HG03432 (cell line): ENCODE measurements around the gene DNPEP.
"Not testable (repeated sequence)": the region's sequence is repeated elsewhere in the genome, so short reads cannot be mapped to it uniquely, and the experiment has no call there.

Source experiments
- ATAC-seq: cut with Tn5 transposase; IDR thresholded peaks from one replicate; pipeline ENCODE4 v1.9.1; 2021; ENCODE audit warnings: mild to moderate bottlenecking, moderate library complexity; ENCODE audit not compliant: unreplicated experiment

The DNPEP gene

DNA sequence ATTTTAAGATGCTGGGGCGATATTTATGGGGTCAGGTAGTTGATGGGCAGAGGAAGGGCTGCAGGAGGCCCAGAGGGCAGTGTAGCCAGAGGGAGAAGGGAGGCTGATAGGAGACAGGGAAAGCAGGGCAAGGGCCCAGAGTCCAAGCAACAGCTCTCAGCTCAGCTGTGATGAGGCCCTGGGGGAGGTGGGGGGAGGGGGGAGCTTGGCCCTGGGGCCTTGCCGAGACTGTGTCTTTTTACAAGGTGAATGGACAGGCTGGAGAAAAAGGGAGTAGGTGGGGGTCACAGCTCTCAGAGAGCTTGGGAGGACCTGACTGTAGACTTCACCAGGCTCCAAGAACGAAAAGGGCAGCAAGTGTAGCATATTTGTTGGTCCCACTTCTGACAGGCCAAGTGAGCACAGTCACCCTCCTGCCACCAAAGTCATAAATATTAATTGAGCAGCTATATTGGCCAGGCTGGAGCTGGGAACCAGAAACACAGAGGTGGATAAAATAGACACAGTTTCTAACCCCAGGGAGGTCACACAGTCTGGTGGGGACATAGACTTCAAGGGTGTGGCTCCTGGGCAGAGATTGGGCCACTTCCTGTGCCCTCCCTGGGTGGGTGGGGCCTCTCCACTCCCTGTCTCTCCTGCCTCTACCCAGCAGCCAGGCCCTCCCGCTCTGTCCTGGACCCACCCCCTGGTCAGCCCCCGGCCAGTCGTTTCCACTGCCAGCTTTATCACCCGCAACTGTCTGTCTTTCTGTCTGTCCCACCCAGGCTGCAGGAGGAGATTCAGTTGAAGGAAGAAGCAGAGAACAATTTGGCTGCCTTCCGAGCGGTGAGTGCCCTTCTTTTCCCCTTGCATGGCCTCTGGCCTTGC is 31.9 kb upstream of the DNPEP start:
- ATAC-seq: no peak

- ATAC-seq: no peak
Observed at GRCh38 chr2:219419012-219419324, 31.3 kb upstream of the DNPEP start.

- ATAC-seq: no peak
Observed at GRCh38 chr2:219418155-219419011, 30.7 kb upstream of the DNPEP start, which contains the start of gene DES. DES (plus strand) TSS chr2:219418377; CDS start chr2:219418463, 86 bp downstream.

GRCh38 chr2:219417374-219417773 is 29.7 kb upstream of the DNPEP start:
- no peak for ATAC-seq

DNA sequence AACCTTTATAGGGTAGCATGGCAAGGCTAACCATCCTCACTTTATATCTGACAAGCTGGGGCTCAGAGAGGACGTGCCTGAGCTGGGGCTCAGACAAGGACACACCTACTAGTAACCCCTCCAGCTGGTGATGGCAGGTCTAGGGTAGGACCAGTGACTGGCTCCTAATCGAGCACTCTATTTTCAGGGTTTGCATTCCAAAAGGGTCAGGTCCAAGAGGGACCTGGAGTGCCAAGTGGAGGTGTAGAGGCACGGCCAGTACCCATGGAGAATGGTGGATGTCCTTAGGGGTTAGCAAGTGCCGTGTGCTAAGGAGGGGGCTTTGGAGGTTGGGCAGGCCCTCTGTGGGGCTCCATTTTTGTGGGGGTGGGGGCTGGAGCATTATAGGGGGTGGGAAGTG is 29.2 kb upstream of the DNPEP start:
- ATAC-seq: no peak

GRCh38 chr2:219416235-219416602 is 28.5 kb upstream of the DNPEP start:
- ATAC-seq: no peak

DNA sequence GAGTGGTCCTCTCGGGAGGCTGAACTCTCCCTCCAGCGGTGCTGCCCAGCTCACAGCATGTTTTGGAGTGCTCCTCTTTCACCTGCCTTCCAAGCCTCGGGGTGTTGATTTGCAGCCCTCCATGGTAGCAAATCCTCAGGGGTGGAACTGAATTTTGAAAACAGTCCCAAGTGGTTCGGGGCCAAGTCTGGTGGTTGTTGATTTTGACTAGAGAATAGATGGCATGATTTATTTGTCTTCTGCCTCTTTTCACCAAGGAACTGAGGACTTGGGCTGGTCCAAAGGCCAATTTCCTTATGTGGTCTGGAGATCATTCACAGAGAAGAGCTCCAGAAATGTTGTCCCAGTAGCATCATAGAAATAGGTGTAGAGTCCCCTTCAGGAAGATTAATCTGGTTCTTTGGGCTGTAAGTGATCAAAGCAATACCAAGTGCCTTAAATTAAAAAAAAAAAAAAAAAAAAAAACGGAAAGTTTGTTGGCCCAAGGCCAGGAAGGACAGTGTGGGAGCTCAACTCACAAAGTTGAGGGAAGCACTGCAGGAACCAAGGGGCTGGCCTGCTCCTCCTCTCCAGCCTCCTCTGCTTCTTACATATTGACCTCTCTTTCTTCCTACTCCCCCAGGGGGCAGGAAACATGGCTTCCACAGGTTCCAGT is 28.0 kb upstream of the DNPEP start:
- no peak for ATAC-seq

- ATAC-seq: no peak
Observed at GRCh38 chr2:219414857-219415256, 27.1 kb upstream of the DNPEP start.

DNA sequence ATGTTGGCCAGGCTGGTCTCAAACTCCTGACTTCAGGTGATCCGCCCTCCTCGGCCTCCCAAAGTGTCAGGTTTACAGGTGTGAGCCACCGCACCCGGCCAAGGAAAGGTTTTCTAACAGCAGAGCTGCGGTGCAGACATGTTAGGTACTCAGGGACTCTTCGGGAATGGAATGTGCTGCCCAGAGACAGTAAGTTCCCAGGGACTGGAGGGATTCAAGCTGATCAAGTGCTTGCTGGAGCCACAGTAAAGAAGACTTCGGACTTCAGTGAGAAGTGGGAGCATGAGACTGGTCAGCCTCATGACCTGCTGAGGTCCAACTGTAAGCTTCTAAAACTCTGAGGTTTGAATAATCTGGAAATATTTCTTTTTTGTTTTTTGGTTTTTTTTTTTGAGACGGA is 22.7 kb upstream of the DNPEP start:
- no peak for ATAC-seq

GRCh38 chr2:219409619-219410018 is 21.9 kb upstream of the DNPEP start:
- no peak for ATAC-seq

DNA sequence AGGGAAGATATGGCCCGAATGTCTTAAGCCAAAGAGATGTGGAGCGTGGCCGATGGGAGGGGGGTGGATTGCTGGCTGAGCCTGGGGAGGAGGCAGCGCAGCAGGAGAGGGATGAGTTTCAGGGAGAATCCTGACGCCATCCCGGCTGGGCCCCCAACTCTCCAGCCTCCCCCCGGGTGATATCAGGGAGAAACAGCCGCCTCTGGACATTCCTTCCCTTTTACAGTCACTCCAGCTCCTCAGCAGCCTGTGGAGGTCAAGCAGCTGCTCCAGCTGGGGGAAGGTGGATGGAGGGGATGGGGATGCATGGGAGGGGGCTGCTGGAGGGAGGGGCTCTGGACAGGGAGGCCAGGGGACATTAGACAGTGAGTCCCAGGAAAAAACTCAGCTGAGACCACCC is 20.9 kb upstream of the DNPEP start:
- ATAC-seq: no peak

DNA sequence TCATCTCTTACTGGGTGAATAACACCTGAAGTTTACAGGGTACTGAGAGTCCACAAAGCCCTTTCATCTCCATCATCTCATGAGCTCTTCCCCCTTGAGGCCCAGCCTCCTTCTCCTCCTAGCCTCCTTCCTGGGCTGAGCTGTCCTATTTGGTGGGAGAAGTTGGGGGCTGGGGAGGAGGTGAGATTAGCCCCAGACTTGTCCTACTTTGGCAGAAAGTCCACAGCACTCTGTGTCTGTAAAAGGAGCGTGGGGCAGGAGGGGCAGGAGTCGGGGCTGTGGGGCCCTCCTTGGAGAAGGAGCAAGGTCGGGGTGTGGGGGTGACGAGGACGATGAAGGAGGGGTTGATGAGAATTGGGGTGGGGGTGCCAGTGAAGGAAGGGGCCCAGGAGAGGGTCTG is 20.5 kb upstream of the DNPEP start:
- no peak for ATAC-seq

GRCh38 chr2:219407343-219407742 is 19.6 kb upstream of the DNPEP start:
- ATAC-seq: not testable (repeated sequence)

DNA sequence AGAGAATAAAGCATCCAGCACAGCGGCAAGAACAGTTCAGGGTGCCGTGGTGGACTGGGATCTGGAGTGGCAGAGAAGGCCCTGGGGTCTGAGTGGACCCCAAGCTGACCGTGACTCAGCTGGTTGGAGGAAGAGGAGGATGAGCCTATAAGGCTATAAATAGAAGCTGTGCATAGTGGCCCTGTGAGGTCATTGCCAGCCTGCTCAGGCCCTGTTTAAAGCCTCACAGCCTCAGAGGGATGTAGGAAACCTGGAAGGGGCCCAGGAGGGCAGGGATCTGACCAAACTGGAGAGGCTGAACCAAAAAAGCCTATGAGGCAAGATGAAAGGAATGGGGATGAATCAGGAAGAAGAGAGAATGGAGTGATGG is 19.1 kb upstream of the DNPEP start:
- no peak for ATAC-seq

DNA sequence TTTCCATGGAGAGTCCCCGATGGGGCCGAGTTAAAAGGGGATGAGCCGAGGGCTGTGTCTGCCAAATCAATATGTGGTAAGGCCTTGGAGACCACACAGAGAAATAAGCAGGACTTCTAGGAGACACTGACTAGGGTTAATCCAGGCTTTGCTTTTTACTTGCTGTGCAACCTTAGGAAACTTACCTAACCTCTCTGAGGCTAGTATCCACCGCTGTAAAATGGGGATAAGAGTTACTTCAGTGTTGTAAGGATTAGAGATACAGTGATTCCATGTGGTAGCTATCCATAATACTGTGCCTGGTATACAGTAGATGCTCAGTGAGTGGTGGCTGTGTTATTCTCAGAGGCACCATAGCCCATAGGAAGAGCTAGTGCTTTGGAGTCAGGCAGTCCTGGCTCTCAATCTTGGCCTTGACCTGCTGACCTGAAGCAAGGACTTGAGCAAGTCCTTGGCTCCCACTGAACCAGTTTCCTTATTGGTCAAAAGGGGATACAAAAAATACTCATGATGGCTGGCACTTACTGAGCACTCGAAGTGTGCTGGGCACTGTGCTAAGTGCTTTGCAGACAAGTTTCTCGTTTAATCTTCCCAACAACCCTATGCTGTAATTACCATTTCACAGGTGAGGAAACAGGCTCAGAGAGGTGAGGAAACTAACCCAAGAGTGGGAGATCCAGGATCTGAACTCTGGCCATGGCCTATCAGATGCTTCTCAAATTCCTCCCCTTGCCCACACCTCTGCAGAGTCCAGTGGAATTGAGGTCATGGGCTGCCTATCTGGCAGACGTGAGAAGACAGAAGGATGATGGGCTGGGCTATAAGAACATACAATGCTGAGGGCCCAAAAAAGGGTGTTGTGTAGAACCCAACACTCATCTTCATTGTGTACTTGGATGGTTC is 18.5 kb upstream of the DNPEP start:
- no peak for ATAC-seq

DNA sequence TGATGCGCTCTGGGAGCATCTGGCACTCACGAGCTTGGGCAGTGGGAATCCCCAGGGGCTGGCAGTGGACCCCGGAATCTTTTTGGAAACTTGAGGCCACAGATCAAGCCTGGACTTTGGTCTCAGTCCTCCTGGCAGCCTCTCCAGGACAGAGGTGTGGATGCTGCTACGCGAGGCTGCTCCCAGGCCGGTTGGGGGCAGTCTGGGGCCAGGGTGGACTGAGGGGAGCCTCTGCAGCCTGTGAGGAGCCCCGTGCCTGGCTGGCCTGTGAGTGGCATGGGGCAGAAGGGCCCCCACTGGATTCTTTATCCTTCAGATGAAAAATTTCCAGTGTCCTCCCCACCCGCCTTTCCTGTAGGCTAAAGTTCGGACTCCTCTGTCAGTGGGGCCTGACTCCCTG is 17.7 kb upstream of the DNPEP start:
- no peak for ATAC-seq

GRCh38 chr2:219404954-219405353 is 17.2 kb upstream of the DNPEP start:
- ATAC-seq: no peak

- ATAC-seq: no peak
Observed at GRCh38 chr2:219404291-219404910, 16.7 kb upstream of the DNPEP start.

GRCh38 chr2:219403861-219404260 is 16.1 kb upstream of the DNPEP start:
- no peak for ATAC-seq
